Suprapubic skin (tissue), 4 donors: ENCODE results near the gene NDUFV1. TPM values are rescaled to one million over a fixed set of nuclear protein-coding genes. Genes with fewer than 3 reads are reported as not detected.

Experiments used
- DNase-seq, 2 donors: peaks; one replicate each; pipeline ENCODE4 v3.0.0-alpha.2; 2019; ENCODE audit warnings: low spot score in 2 of 2
- H3K27ac ChIP-seq: fragments of 200-600 bp; sonication (generic); one replicate; pipeline ENCODE4 v1.5.1; 2019
- H3K27me3 ChIP-seq: fragments of 200-600 bp; sonication (generic); one replicate; pipeline ENCODE4 v1.5.1; 2019
- H3K36me3 ChIP-seq: fragments of 200-600 bp; sonication (generic); one replicate; pipeline ENCODE4 v1.5.1; 2019
- H3K4me1 ChIP-seq: fragments of 200-600 bp; sonication (generic); one replicate; pipeline ENCODE4 v1.5.1; 2019
- H3K4me3 ChIP-seq: fragments of 200-600 bp; sonication (generic); one replicate; pipeline ENCODE4 v1.5.1; 2019; ENCODE audit warnings: mild to moderate bottlenecking
- H3K9me3 ChIP-seq: fragments of 200-600 bp; sonication (generic); one replicate; pipeline ENCODE4 v1.5.1; 2019
- EP300 ChIP-seq: sonication (generic); formaldehyde crosslinking; IDR thresholded peaks from one replicate; pipeline ENCODE4 v1.6.1; 2017; ENCODE audit warnings: antibody characterized with exemption
- POLR2A ChIP-seq, 2 donors: fragments of 450-650 bp; IDR thresholded peaks; one replicate each; pipeline ENCODE4 v1.6.1; 2017; ENCODE audit warnings: antibody characterized with exemption in 2 of 2, mild to moderate bottlenecking in 2 of 2, moderate library complexity in 2 of 2
- POLR2AphosphoS5 ChIP-seq, 3 donors: sonication (generic); formaldehyde crosslinking; IDR thresholded peaks; one replicate each; pipeline ENCODE4 v1.6.1; 2017; ENCODE audit warnings: antibody characterized with exemption in 3 of 3
- WGBS: methylation state at CpG from one replicate; pipeline ENCODE4 v1.1.5; 2018; 5-methylcytosine and 5-hydroxymethylcytosine counted together
- total RNA-seq, 4 donors: library from RNA; depleted of rRNA; stranded (reverse); fragments of >200 nt; gene quantifications; one replicate each; pipeline ENCODE4 v1.1.0, GENCODE V29; 2016
- TF ChIP-seq, protein P1 (sequence below), 2 donors: fragments of 200-600 bp in 1 of 2; fragments of 450-650 bp in 1 of 2; sonication (generic) in 1 of 2; IDR thresholded peaks; one replicate each; pipeline ENCODE4 v1.5.1; 2016 to 2019; ENCODE audit warnings: antibody characterized with exemption in 2 of 2, mild to moderate bottlenecking in 1 of 2, moderate library complexity in 1 of 2

Gene NDUFV1
- total RNA-seq, 4 donors from 2014 or later: 200 to 361 (median 275) TPM

DNA sequence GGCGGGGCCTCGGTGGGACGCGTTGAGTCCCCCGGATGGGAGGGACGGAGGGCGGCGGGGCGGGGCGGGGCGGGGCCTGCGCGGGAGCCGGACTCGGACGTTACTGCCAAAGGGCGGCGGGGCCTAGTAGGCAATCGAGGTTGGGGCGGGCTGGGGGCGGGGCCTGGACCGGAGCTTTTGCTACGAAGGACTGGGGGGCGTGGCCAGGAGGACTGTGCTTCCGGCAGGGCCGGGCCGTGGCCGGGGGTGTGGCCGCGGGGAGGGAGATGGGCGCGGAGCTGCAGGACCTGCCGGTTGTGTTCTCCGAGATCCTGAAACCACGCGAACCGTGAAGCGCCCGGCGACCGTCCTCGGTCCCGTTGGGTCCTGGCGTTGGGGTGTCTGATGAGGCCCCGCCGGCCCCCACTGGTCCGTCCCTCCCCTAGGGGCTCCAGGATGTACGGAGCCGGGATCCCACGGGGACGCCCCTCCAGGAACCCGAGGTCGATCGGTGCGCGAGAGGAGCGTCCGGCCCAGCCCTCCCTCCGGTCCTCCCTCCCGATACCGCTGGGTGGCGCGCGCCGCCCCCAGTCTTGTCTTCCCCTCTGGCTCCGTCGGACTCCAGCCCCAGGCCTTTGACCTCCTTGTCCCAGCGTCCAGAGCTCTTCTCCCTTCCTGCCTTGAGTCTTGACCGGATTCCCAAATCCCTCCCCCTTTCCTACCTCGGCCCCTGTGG, 23.6 kb downstream of the NDUFV1 start:
- under 1% methylated on average over 18 of the region's 70 CpGs for WGBS
- Histone ChIP-seq H3K27me3 (no peaks in the 10 kb centered on the region), H3K27ac (peak overlapping the region; percentile 93), H3K4me3 (peak overlapping the region; percentile 79), H3K9me3 (no peaks in the 10 kb centered on the region), H3K4me1 (peaks cover 35% of the 10 kb centered on the region), H3K36me3 (no peaks in the 10 kb centered on the region)
- TF ChIP-seq, protein P1, sequence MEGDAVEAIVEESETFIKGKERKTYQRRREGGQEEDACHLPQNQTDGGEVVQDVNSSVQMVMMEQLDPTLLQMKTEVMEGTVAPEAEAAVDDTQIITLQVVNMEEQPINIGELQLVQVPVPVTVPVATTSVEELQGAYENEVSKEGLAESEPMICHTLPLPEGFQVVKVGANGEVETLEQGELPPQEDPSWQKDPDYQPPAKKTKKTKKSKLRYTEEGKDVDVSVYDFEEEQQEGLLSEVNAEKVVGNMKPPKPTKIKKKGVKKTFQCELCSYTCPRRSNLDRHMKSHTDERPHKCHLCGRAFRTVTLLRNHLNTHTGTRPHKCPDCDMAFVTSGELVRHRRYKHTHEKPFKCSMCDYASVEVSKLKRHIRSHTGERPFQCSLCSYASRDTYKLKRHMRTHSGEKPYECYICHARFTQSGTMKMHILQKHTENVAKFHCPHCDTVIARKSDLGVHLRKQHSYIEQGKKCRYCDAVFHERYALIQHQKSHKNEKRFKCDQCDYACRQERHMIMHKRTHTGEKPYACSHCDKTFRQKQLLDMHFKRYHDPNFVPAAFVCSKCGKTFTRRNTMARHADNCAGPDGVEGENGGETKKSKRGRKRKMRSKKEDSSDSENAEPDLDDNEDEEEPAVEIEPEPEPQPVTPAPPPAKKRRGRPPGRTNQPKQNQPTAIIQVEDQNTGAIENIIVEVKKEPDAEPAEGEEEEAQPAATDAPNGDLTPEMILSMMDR (IDR thresholded peaks at IDR 0.05): peak; percentile 69 to 82
- no peak for TF ChIP-seq POLR2A (IDR thresholded peaks at IDR 0.05)
- DNase-seq: peak; percentile 99

DNA sequence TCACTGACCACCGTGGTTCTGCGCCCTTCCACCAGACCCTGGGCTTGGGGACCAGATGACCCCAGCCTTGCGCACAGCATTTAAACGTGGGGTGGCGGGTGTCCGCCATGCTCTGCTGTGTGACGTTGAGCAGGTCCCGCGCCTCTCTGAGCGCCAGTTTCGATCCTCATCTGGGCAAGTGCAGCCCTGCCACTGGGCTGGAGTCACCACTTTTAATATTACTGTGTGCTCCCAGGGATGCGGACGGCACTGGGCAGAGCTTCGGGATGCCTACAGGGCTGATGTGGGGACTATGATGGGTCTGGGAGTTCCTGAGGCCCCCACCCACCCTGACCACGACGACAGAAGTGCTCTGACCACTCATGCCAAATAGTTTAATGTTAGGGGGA, 24.2 kb downstream of the NDUFV1 start:
- WGBS: 57% methylated on average over 7 of the region's 16 CpGs
- H3K9me3 ChIP-seq: no peaks in the 10 kb centered on the region
- peak in 1 of 2 donors; percentile 80 for DNase-seq
- H3K27me3 ChIP-seq: no peaks in the 10 kb centered on the region
- TF ChIP-seq, protein P1 (IDR thresholded peaks at IDR 0.05): no peak
- TF ChIP-seq POLR2A (IDR thresholded peaks at IDR 0.05): no peak
- TF ChIP-seq EP300: no peak
- no peak for TF ChIP-seq POLR2AphosphoS5 (IDR thresholded peaks at IDR 0.05)
- peaks cover 35% of the 10 kb centered on the region for H3K4me1 ChIP-seq
- H3K4me3 ChIP-seq: peak overlapping the region; percentile 79
- no peaks in the 10 kb centered on the region for H3K36me3 ChIP-seq
- H3K27ac ChIP-seq: peak overlapping the region; percentile 93

DNA sequence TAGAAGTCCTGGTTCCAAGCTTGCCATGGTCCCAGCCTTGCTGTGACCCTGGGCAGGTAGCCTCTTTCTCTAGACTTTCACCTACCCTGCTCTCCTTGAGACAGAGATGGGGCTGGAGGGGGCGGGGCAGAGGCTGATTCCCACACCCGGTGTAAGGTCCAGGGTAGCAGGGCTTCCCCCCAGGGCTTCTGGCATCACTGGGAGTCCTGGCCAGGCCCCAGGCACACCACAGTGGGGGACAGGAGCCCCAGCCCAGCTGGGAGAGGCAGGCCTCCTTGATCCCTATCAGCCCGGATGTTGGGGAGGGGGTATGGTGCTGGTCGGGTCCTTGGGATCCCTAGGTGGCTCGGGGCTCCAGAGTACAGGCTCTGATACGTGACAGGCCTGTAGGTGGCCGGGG, 24.7 kb downstream of the NDUFV1 start:
- Histone ChIP-seq H3K4me3 (no peak overlapping the region), H3K27ac (no peak overlapping the region), H3K9me3 (no peaks in the 10 kb centered on the region), H3K4me1 (peaks cover 35% of the 10 kb centered on the region), H3K36me3 (no peaks in the 10 kb centered on the region), H3K27me3 (no peaks in the 10 kb centered on the region)
- 67% methylated on average over 3 of the region's 7 CpGs for WGBS
- TF ChIP-seq POLR2A (IDR thresholded peaks at IDR 0.05) (no peak), POLR2AphosphoS5 (IDR thresholded peaks at IDR 0.05) (no peak), EP300 (no peak)
- TF ChIP-seq, protein P1 (IDR thresholded peaks at IDR 0.05): no peak
- peak; percentile 76 for DNase-seq

DNA sequence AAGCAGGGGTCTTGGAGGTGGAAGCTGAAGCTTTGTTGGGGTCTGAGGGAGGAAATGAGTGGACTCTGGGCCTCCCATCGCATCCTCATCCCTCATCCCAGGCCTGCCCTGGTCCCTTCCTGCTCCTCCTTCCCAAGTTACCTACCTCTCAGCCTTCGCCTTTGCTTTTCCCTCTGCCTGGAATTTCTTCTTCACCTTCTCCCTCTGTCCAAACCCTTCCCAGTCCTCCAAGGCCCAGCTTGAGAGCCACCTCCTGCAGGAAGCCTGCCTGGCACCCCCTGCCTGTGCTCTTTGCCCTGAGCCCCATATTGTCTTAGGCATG, 25.1 kb downstream of the NDUFV1 start:
- no peak for DNase-seq
- TF ChIP-seq POLR2A (IDR thresholded peaks at IDR 0.05) (no peak), POLR2AphosphoS5 (IDR thresholded peaks at IDR 0.05) (no peak)
- H3K27ac ChIP-seq: no peak overlapping the region
- H3K4me3 ChIP-seq: no peak overlapping the region
- no peaks in the 10 kb centered on the region for H3K9me3 ChIP-seq
- H3K36me3 ChIP-seq: no peaks in the 10 kb centered on the region
- no peaks in the 10 kb centered on the region for H3K27me3 ChIP-seq
- 85% methylated on average over 2 of the region's 2 CpGs for WGBS
- peaks cover 35% of the 10 kb centered on the region for H3K4me1 ChIP-seq

DNA sequence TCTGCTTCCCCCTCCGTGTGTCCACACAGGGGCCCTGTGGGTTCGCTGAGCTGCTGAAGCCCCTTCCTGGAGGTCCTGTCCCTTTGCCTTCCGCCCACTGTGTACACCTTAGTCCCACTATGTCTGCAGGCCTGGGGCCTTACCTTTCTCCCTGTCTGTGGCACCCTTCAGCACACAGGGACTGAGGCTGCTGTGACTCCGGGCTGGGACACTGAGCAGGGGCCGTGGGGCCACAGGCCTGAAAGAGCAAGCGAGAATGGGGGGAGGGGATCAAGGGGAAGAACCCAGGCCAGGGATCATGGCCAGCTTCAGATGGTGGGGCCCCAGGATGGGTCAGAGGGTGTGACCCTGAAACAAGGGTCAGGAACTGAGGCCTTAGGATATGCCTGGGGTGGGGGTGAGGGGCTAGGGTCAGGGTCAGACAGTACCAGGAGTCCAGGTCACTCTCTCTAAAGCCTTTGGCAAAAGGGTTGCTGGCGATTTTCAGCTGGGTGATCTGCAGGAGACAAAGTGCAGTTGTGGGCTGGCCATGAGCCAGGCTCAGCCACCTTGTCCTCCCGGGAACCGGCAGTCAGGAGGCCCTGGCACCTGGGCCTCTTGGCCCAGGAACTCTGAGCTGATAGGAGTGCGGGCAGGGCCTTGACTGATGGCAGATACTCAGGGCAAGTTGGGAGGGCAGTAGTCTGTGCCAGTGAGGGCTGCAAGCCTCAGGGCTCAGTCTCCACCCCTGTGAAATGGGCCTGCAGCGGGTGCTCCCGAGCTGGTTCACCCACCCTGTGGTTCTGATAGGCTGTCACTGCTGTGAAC, 25.6 kb downstream of the NDUFV1 start:
- DNase-seq: peak in 1 of 2 donors; percentile 57
- no peaks in the 10 kb centered on the region for H3K27me3 ChIP-seq
- H3K4me1 ChIP-seq: peaks cover 31% of the 10 kb centered on the region
- H3K36me3 ChIP-seq: no peaks in the 10 kb centered on the region
- H3K27ac ChIP-seq: no peak overlapping the region
- TF ChIP-seq, protein P1 (IDR thresholded peaks at IDR 0.05): no peak
- TF ChIP-seq POLR2A (IDR thresholded peaks at IDR 0.05) (no peak), POLR2AphosphoS5 (IDR thresholded peaks at IDR 0.05) (no peak), EP300 (no peak)
- 82% methylated on average over 9 of the region's 12 CpGs for WGBS
- no peak overlapping the region for H3K4me3 ChIP-seq
- no peaks in the 10 kb centered on the region for H3K9me3 ChIP-seq
